HepG2 (cell line): ENCODE data around the gene OS9. TPM values are rescaled to one million over a fixed set of nuclear protein-coding genes. Genes with fewer than 3 reads are reported as not detected.

Source experiments
- FOXM1 ChIP-seq: sonication (generic); formaldehyde crosslinking; IDR thresholded peaks from 2 replicates; pipeline ENCODE4 v1.5.0; 2020; ENCODE audit warnings: missing genetic modification reagents
- FOXP1 ChIP-seq, 2 experiments: fragments of 450-650 bp in 1 of 2; IDR thresholded peaks; 2 replicates each; pipeline ENCODE4 v1.6.1; 2017 to 2018; ENCODE audit warnings: antibody characterized with exemption in 1 of 2
- HMG20B ChIP-seq: conservative IDR thresholded peaks from 2 replicates; pipeline ENCODE4 v1.6.1; 2016; ENCODE audit warnings: missing genetic modification reagents, missing compliant biosample characterization
- IRX3 ChIP-seq: sonication (generic); formaldehyde crosslinking; IDR thresholded peaks from 2 replicates; pipeline ENCODE4 v1.8.1; 2023; ENCODE audit warnings: mild to moderate bottlenecking, low read depth, missing genetic modification reagents, borderline replicate concordance
- MAFK ChIP-seq, 2 experiments: IDR thresholded peaks in 1 of 2; conservative IDR thresholded peaks in 1 of 2; 2 replicates each; pipeline ENCODE4 v1.6.1; 2011; ENCODE audit warnings: improper control_type of control experiment in 2 of 2, low read length in 2 of 2
- MTF2 ChIP-seq: sonication (generic); formaldehyde crosslinking; IDR thresholded peaks from 2 replicates; pipeline ENCODE4 v1.5.0; 2020; ENCODE audit warnings: missing genetic modification reagents, borderline replicate concordance
- PITX1 ChIP-seq: sonication (generic); formaldehyde crosslinking; IDR thresholded peaks from 2 replicates; pipeline ENCODE4 v1.5.1; 2020; ENCODE audit warnings: mild to moderate bottlenecking, missing genetic modification reagents
- POGZ ChIP-seq: sonication (generic); formaldehyde crosslinking; IDR thresholded peaks from 2 replicates; pipeline ENCODE4 v1.4.0; 2020; ENCODE audit warnings: mild to moderate bottlenecking, missing genetic modification reagents
- SP140L ChIP-seq: sonication (generic); formaldehyde crosslinking; IDR thresholded peaks from 2 replicates; pipeline ENCODE4 v1.4.0; 2020; ENCODE audit warnings: missing genetic modification reagents, borderline replicate concordance
- ZFAT ChIP-seq: sonication (generic); formaldehyde crosslinking; conservative IDR thresholded peaks from 2 replicates; pipeline ENCODE4 v1.8.1; 2023; ENCODE audit warnings: missing genetic modification reagents, inconsistent platforms
- ZNF333 ChIP-seq: sonication (generic); formaldehyde crosslinking; IDR thresholded peaks from 2 replicates; pipeline ENCODE4 v1.4.0; 2020; ENCODE audit warnings: mild to moderate bottlenecking, missing genetic modification reagents, borderline replicate concordance
- ZNF724P ChIP-seq: sonication (generic); formaldehyde crosslinking; IDR thresholded peaks from 2 replicates; pipeline ENCODE4 v1.8.0; 2022; ENCODE audit warnings: missing genetic modification reagents, borderline replicate concordance
- ZNF761 ChIP-seq: sonication (generic); formaldehyde crosslinking; conservative IDR thresholded peaks from 2 replicates; pipeline ENCODE4 v1.4.0; 2020; ENCODE audit warnings: mild to moderate bottlenecking, missing genetic modification reagents
- polyA plus RNA-seq, 8 experiments: library from polyadenylated mRNA; depleted of rRNA in 3 of 8; stranded (reverse) in 7 of 8; unstranded in 1 of 8; fragments of >200 nt; fragmentation: Illumina TruSeq in 4 of 8; extraction: Trizol in 4 of 8; gene quantifications; 2 replicates each; pipeline versions ENCODE4 v1.2.1 to v1.2.3, GENCODE V29; 2011 to 2016; ENCODE audit warnings: low read depth in 4 of 8, missing spikeins in 1 of 8, mixed read lengths in 1 of 8; ENCODE audit not compliant: insufficient read depth in 1 of 8
- total RNA-seq, 5 experiments: library from RNA; depleted of rRNA; stranded (reverse); fragments of >200 nt; fragmentation: Illumina TruSeq; extraction: Trizol; gene quantifications; 2 replicates each; pipeline ENCODE4 v1.2.3, GENCODE V29; 2016; ENCODE audit warnings: low read depth in 1 of 5
- TF ChIP-seq, protein P1 (sequence below): sonication (generic); formaldehyde crosslinking; IDR thresholded peaks from 2 replicates; pipeline ENCODE4 v1.9.0; 2021; ENCODE audit warnings: missing genetic modification reagents, mild to moderate bottlenecking, borderline replicate concordance
- TF ChIP-seq, protein P2 (sequence below): sonication (generic); formaldehyde crosslinking; IDR thresholded peaks from 2 replicates; pipeline ENCODE4 v1.5.0; 2020; ENCODE audit warnings: mild to moderate bottlenecking, missing genetic modification reagents
- TF ChIP-seq, protein P3 (sequence below): sonication (generic); formaldehyde crosslinking; IDR thresholded peaks from 2 replicates; pipeline ENCODE4 v1.4.0; 2020; ENCODE audit warnings: missing genetic modification reagents, borderline replicate concordance
- TF ChIP-seq, protein P4 (sequence below): sonication (generic); formaldehyde crosslinking; IDR thresholded peaks from 2 replicates; pipeline ENCODE4 v1.4.0; 2020; ENCODE audit warnings: missing genetic modification reagents

OS9 gene
- total and polyA plus RNA-seq, 2 of the 13 experiments (the other 11 are each of a cell fraction or from before 2014, with no cell fraction given), result 156 to 206 TPM

DNA sequence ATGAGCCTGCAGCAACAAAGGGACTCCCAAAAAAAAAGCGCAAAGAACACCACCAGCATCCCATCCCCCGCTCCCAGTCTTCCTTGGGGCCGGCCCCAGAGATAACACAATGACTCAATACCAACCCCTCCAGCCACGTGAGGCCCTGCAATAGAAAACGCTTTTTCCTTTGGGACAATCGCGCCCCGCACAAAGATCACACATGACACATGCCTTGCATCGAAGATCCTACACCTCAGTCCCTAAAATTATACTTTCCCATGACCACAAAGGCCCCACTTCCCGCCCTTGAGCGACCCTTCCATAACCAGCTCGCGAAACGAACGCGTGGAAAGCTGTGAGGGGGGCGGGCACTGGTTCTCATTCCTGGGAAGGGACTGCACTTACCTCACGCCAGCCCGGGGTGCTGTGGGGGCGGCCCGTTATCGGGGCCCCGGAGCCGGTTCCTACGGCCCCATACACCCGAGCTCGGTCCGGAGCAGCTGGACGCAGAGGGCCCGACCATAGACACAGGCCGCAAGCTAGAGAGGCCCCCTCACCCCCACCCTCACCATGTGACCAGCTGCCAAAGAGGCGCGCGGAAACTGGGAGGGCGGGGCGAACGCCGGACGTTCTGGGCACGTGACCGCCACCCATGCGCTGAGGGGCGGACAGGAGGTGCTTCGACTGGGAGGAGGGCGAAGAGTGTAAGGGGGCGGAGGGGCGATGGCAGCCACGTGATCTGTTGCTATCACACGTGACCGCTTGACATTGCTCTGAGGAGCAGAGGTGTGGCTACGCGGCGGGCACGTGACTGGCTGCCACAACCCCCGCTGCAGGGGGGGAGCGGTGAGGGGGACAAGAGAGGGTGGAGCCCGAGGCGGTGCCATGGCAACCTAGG lies 58.1 kb downstream of the OS9 start, which contains the start of gene CDK4 (continued):
- TF ChIP-seq, protein P1, sequence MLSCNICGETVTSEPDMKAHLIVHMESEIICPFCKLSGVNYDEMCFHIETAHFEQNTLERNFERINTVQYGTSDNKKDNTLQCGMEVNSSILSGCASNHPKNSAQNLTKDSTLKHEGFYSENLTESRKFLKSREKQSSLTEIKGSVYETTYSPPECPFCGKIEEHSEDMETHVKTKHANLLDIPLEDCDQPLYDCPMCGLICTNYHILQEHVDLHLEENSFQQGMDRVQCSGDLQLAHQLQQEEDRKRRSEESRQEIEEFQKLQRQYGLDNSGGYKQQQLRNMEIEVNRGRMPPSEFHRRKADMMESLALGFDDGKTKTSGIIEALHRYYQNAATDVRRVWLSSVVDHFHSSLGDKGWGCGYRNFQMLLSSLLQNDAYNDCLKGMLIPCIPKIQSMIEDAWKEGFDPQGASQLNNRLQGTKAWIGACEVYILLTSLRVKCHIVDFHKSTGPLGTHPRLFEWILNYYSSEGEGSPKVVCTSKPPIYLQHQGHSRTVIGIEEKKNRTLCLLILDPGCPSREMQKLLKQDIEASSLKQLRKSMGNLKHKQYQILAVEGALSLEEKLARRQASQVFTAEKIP (CRISPR knock-in tag), result no peak
- TF ChIP-seq ZFAT, result no peak
- TF ChIP-seq, protein P2, sequence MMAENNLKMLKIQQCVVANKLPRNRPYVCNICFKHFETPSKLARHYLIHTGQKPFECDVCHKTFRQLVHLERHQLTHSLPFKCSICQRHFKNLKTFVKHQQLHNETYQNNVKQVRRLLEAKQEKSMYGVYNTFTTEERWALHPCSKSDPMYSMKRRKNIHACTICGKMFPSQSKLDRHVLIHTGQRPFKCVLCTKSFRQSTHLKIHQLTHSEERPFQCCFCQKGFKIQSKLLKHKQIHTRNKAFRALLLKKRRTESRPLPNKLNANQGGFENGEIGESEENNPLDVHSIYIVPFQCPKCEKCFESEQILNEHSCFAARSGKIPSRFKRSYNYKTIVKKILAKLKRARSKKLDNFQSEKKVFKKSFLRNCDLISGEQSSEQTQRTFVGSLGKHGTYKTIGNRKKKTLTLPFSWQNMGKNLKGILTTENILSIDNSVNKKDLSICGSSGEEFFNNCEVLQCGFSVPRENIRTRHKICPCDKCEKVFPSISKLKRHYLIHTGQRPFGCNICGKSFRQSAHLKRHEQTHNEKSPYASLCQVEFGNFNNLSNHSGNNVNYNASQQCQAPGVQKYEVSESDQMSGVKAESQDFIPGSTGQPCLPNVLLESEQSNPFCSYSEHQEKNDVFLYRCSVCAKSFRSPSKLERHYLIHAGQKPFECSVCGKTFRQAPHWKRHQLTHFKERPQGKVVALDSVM (CRISPR knock-in tag), result peak; percentile 43
- TF ChIP-seq ZNF724P (CRISPR knock-in tag), result no peak; the same call in 1 of the 2 replicates
- no peak for TF ChIP-seq IRX3
- no peak; the same call in 1 of the 2 replicates for TF ChIP-seq MTF2
- TF ChIP-seq FOXP1 (IDR thresholded peaks at IDR 0.05), result no peak
- TF ChIP-seq FOXP1 (CRISPR knock-in tag; IDR thresholded peaks at IDR 0.05), result peak; percentile 37; the same call in 1 of the 2 replicates
- TF ChIP-seq, protein P3, sequence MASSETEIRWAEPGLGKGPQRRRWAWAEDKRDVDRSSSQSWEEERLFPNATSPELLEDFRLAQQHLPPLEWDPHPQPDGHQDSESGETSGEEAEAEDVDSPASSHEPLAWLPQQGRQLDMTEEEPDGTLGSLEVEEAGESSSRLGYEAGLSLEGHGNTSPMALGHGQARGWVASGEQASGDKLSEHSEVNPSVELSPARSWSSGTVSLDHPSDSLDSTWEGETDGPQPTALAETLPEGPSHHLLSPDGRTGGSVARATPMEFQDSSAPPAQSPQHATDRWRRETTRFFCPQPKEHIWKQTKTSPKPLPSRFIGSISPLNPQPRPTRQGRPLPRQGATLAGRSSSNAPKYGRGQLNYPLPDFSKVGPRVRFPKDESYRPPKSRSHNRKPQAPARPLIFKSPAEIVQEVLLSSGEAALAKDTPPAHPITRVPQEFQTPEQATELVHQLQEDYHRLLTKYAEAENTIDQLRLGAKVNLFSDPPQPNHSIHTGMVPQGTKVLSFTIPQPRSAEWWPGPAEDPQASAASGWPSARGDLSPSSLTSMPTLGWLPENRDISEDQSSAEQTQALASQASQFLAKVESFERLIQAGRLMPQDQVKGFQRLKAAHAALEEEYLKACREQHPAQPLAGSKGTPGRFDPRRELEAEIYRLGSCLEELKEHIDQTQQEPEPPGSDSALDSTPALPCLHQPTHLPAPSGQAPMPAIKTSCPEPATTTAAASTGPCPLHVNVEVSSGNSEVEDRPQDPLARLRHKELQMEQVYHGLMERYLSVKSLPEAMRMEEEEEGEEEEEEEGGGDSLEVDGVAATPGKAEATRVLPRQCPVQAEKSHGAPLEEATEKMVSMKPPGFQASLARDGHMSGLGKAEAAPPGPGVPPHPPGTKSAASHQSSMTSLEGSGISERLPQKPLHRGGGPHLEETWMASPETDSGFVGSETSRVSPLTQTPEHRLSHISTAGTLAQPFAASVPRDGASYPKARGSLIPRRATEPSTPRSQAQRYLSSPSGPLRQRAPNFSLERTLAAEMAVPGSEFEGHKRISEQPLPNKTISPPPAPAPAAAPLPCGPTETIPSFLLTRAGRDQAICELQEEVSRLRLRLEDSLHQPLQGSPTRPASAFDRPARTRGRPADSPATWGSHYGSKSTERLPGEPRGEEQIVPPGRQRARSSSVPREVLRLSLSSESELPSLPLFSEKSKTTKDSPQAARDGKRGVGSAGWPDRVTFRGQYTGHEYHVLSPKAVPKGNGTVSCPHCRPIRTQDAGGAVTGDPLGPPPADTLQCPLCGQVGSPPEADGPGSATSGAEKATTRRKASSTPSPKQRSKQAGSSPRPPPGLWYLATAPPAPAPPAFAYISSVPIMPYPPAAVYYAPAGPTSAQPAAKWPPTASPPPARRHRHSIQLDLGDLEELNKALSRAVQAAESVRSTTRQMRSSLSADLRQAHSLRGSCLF (CRISPR knock-in tag), result no peak; the same call in 1 of the 2 replicates
- TF ChIP-seq POGZ, result peak; percentile 73; the same call in 1 of the 2 replicates
- TF ChIP-seq ZNF333, result peak; percentile 42; the same call in 1 of the 2 replicates
- TF ChIP-seq MAFK (conservative IDR thresholded peaks at IDR 0.05 in 1 of 2, IDR thresholded peaks at IDR 0.05 in 1 of 2; ENCODE audit: low read length in 2 of 2), result no peak
- TF ChIP-seq, protein P4, sequence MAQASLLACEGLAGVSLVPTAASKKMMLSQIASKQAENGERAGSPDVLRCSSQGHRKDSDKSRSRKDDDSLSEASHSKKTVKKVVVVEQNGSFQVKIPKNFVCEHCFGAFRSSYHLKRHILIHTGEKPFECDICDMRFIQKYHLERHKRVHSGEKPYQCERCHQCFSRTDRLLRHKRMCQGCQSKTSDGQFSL, result peak; percentile 97
- TF ChIP-seq PITX1 (CRISPR knock-in tag), result peak; percentile 54
- peak; percentile 85 for TF ChIP-seq ZNF761 (CRISPR knock-in tag)
- 0 out of 2 replicates have a peak, but pooled peaks have one; percentile 31 for TF ChIP-seq HMG20B (CRISPR knock-in tag)
- no peak for TF ChIP-seq FOXM1 (CRISPR knock-in tag)
- TF ChIP-seq SP140L (CRISPR knock-in tag), result no peak
